ENCODE measurements around the gene ACTRT2.

DNA sequence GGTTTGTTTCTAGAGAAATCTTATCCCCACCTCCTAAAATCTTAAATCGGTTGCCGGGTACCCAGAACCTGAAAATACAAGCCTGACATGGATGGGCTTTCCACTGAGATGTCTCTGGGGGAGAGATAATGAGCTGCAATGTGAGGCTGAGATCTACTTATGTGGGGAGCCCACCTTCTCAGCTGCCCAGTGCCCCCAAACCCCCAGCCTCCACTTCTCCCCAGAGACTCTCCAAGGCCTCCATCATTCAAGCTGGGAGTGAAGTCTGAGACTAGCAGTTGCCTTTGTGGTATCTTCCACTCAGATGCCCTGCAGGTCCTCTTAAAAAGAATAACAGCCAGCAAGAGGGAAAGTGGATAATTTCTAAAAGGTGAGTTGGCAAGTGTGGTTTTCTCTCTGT is 11.7 kb upstream of the ACTRT2 start:
- TF ChIP-seq POLR2A (IDR thresholded peaks at IDR 0.05; ENCODE audit: low read depth) (no peak), EP300 (IDR thresholded peaks at IDR 0.05) (no peak)
- TF ChIP-seq, protein P1, sequence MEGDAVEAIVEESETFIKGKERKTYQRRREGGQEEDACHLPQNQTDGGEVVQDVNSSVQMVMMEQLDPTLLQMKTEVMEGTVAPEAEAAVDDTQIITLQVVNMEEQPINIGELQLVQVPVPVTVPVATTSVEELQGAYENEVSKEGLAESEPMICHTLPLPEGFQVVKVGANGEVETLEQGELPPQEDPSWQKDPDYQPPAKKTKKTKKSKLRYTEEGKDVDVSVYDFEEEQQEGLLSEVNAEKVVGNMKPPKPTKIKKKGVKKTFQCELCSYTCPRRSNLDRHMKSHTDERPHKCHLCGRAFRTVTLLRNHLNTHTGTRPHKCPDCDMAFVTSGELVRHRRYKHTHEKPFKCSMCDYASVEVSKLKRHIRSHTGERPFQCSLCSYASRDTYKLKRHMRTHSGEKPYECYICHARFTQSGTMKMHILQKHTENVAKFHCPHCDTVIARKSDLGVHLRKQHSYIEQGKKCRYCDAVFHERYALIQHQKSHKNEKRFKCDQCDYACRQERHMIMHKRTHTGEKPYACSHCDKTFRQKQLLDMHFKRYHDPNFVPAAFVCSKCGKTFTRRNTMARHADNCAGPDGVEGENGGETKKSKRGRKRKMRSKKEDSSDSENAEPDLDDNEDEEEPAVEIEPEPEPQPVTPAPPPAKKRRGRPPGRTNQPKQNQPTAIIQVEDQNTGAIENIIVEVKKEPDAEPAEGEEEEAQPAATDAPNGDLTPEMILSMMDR (IDR thresholded peaks at IDR 0.05) = no peak

Data from esophagus muscularis mucosa (tissue), 4 donors.